Measurements from ENCODE around the gene LRRC8D.
A peak's percentile ranks its signal among the peaks of the same experiment; 100 is the strongest.
"Not testable (repeated sequence)": the region's sequence is repeated elsewhere in the genome, so short reads cannot be mapped to it uniquely, and the experiment has no call there.

The LRRC8D gene

DNA sequence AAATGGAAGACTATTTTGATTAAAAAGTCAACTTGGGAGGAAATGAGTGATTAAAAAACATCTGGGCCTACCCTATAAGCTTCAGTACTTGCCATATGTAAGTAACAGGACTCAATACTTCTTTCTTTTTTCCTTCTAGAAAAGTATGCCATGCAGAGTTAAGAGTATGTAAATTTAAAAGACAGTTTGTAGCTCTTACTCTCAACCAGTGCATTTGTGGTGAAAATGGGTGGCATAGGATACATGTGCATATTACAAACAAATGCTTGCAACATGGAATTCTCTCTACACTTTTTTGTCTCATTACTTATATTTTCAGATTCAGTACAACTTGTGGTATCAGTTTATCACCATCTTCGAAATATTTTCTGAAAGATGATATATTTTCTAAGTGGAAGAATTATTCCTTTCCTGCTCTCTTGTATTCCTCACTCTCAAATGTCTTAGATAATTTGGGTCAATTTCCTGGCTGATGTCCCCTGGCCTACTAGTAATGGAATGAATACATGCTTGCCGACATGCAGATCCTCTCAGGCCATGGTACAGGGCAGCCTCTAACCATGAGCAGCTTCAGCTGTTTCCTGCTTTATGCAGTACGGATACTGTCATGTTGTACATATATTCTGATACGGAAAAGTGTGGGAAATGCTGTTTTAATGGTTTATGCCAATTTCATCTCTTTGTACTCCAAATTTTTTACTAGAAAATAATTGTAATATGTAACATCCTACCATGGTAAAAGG lies 92.7 kb downstream of the LRRC8D start:
- DNase-seq (ENCODE audit: low read depth), result no peak

- no peak for DNase-seq (ENCODE audit: low read depth)
Measured at GRCh38 chr1:89917353-89917752, 96.5 kb downstream of the LRRC8D start.

DNA sequence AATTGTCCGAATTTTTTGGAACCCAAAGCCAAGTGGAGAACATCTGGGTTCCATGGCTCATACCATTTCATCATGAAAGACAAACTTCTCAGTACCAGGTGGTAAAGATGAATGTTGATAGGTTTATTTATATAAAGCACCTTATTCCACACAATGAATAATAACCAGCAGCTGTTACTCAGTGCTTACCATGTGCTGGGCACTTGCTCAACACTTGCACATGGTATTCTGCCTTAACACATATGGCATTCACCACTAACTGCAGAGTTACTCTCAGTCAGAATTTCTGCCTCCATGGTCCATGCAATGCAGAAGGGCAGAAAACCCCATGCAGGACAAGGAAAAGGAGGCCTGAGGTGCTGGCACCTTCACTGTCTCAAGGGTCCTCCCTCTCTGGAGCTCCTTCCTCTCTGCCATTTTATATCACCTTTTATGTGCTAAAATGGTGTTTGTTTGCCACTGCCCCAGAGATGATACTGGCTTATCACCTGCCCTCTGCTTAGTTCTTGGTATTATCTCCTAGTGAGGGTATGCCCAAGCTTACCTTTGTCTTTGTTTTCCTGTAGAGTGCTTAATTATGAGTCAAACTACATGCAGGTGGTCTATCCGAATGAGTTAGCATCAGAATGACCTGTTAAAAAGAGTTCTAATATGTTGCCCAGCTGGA lies 97.4 kb downstream of the LRRC8D start:
- peak; percentile 38 for DNase-seq (ENCODE audit: low read depth)

DNA sequence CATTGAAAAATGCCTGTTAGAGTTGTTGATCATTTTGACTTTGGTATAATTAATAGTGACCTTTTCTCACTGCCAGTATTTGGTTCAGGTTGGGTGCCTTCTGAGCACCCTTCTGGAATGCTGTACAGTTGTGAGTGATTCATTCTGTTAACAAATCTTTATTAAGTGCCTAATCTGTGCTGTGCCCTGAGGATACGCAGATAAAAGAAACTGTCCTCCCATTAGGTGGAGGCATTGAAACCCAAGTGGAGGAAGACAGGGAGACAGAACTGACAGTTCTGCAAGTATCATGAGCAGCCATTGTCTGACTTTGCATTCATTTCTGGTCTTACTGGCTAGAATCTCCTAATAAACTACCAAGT lies 97.9 kb downstream of the LRRC8D start:
- no peak for DNase-seq (ENCODE audit: low read depth)

GRCh38 chr1:89919174-89919573 lies 98.3 kb downstream of the LRRC8D start:
- no peak for DNase-seq (ENCODE audit: low read depth)

GRCh38 chr1:89922911-89923310 lies 102.1 kb downstream of the LRRC8D start:
- DNase-seq (ENCODE audit: low read depth), result no peak

DNA sequence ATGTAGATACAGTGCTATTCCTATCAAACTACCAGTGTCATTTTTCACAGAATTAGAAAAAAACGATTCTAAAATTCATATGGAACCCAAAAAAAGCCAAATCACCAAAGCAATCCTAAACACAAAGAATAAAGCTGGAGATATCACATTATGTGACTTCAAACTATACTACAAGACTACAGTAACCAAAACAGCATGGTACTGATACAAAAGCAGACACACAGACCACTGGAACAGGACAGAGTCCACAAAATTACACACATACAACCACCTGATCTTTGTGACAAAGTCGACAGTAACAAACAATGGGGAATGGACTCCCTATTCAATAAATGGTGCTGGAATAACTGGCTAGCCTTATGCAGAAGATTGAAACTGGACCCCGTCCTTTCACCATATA lies 102.7 kb downstream of the LRRC8D start:
- no peak for DNase-seq (ENCODE audit: low read depth)

- not testable (repeated sequence) for DNase-seq (ENCODE audit: low read depth)
Measured at GRCh38 chr1:89924075-89924474, 103.2 kb downstream of the LRRC8D start.

- no peak for DNase-seq (ENCODE audit: low read depth)
Measured at GRCh38 chr1:89927049-89927448, 106.2 kb downstream of the LRRC8D start.

GRCh38 chr1:89927478-89927877 lies 106.6 kb downstream of the LRRC8D start:
- no peak for DNase-seq (ENCODE audit: low read depth)

GRCh38 chr1:89928506-89928905 lies 107.7 kb downstream of the LRRC8D start:
- no peak for DNase-seq (ENCODE audit: low read depth)

DNA sequence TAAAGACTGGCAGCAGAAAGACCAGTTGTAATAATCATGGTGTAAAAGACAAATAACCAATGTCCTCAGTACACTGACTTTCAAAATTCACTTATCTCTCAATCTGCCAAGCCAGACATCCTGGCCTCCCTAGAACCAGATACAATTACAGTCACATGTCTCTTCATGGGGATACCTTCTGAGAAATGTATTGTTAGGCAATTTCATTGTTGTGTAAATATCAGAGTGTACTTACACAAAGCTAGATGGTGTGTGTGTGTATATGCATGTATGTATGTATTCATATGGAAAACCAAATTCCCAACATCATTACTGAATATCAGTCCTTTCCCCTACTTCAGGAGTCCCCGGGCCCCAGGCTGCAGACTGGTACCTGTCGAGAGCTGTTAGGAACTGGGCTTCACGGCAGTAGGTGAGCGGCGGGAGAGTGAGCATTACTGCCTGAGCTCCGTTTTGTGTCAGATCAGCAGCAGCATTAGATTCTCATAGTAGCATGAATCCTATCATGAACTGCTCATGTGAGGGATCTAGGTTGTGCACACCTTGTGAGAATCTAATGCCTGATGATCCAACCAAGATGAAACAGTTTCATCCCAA lies 108.7 kb downstream of the LRRC8D start:
- DNase-seq (ENCODE audit: low read depth), result no peak

DNA sequence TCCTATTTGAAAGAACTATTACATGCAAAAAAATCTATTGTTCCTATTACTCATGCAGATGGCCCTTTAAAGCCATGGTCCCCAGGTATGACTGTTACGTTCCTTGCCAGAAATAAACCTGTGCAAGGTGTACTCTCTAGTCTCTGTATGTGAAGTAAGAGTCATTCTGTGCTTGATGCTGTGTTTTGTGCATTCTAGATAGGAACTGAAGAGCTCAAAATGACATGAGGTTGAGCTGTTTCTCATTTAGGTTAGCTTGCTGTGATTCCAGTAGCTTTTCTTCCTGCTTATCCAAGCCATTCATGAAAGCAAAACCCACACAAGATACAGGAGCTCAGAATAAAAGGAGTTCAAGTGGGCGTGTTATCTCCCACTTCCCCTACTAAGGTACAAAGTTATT lies 109.7 kb downstream of the LRRC8D start:
- no peak for DNase-seq (ENCODE audit: low read depth)

DNA sequence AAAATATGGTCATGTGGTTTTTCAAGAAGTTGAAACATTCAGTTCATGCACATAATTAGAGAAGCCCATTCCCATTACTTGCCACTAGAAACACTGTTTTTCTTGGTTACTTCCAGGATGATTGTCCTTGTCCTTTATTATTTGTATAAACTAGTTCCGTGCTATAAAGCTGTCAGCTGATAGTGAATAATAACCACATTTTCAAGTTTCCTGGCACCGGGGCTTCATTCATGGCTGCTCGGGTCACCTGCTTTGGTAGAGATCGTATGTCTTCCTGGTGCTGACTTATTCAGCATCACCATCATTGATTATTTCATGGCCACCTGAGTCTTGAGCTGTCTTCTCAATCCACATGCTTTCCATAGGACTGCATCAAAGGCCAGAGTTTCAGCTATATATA lies 111.1 kb downstream of the LRRC8D start:
- no peak for DNase-seq (ENCODE audit: low read depth)

DNA sequence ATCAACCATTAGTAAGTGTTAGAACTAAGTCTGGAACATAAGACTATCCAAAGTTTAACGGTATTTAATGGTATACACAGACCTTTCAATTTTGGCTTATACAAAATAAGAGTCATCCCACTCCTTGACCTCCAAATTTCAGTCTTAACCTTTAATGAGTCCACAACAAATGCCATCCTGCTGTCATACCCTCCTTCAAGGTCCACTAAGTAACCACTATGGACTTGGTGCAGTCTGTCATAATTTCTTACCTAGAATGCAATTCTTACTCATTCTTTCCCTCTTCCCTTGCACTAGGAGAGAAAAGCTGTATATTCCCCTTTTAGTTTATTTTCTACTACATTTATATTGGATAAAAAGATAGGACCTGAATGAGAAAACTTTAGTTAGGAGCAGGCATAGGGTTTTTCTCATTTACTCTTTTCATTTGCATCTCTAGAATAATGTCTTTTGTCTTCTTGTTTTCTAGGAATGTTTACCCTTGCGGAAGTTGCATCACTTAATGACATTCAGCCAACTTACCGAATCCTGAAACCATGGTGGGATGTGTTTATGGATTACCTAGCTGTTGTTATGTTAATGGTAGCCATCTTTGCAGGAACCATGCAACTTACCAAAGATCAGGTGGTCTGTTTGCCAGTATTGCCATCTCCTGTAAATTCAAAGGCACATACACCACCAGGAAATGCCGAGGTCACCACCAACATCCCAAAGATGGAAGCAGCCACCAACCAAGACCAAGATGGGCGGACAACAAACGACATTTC lies 111.9 kb downstream of the LRRC8D start:
- no peak for DNase-seq (ENCODE audit: low read depth)

DNA sequence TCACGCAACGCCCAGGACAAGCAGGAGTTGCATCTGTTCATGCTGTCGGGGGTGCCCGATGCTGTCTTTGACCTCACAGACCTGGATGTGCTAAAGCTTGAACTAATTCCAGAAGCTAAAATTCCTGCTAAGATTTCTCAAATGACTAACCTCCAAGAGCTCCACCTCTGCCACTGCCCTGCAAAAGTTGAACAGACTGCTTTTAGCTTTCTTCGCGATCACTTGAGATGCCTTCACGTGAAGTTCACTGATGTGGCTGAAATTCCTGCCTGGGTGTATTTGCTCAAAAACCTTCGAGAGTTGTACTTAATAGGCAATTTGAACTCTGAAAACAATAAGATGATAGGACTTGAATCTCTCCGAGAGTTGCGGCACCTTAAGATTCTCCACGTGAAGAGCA lies 113.6 kb downstream of the LRRC8D start:
- no peak for DNase-seq (ENCODE audit: low read depth)

- DNase-seq (ENCODE audit: low read depth), result no peak
Measured at GRCh38 chr1:89935235-89935634, 114.4 kb downstream of the LRRC8D start.

DNA sequence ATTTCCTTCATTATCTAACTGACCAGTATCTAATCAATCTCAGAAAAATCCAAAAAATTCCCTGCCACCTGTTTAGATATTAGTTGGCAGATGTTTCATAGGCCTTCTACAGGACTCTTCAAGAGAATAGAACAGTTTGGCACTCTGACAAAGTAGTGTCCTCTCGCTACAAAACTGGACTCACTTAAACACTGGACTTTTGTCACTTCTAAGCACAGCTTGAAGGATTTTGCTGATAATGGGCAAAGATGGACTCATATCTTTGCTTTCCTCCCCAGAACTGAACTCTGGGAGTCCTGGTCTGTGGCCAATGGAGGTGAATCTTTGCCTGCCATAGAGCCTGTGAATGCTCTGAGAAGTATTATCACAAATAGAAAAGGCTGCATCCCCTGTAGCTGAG lies 115.9 kb downstream of the LRRC8D start:
- no peak for DNase-seq (ENCODE audit: low read depth)

DNA sequence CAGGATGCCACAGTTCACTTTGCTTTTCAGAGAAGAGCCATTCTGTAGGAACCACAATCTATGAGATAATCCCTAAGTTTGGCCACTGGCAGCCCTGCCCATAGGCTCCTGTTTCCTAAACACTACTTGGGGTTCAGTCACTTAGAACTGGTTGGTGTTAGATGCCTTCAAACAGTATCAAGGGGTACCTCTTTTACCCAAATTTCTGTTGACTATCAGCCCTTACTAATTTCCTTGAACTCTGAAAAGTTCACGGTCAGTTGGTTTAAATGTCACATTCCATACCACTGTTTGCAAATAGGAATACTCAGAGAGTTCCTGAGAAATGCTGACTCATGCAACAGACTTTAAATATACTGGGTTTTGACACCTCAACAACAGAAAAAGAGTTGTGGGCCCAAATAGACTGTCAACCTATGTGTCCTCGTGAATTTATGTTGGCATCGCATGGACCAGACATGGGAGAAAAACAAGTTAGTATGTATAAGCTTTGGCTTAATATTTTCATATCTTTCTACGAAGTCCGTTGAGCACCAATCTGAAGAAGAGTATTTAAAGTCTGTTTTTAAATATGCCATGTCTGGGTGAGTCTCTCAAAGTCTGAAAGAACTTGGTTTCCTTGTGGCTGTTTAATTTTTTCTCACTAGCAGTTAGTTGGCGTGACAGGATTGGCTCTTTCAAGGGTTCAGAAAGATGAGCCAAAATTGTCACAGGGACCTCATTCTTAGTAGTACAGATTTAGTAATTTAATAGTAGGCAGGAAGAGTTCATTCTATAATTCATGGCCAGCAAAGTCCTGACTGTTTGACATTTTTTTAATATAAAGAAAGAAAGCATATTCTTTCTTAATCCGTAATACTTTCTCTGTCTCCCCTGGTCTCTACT lies 117.6 kb downstream of the LRRC8D start:
- DNase-seq (ENCODE audit: low read depth), result peak; percentile 41

GRCh38 chr1:89939059-89939570 lies 118.3 kb downstream of the LRRC8D start:
- DNase-seq (ENCODE audit: low read depth), result no peak

DNA sequence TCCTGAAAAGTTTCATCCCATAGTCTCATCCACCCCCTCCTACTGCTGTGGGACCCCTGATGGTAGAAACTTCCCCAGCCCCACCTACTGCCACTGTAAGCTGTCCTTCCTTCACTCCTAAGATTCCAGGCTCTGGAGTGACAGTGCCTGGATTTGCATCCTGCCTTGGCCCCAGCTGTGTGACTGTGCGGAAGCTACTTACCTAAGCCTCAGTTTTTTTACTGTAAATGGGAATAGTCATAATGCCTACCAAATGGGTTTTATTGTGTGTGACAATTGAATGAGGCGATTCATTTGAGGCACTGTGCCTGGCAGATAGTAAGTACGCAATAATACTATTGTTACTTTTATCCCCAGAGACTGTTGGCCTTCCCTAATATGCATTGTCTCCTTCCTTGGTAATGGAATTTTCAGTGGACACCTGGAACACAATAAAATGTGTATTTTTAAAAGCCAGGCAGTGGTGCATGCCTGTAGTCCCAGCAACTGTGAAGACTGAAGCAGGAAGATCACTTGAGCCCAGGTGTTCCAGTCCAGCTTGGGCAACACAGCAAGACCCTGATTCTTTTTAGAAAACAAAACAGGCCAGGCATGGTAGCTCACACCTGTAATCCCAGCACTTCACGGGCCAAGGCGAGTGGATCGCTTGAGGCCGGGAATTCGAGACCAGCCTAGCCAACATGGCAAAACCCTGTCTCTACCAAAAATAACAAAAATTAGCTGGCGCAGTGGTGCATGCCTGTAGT lies 119.0 kb downstream of the LRRC8D start:
- DNase-seq (ENCODE audit: low read depth), result no peak

All from ELR (cell line).